Measurements from ENCODE around the gene KIF16B.

The KIF16B gene

GRCh38 chr20:16619953-16620352, 46.7 kb upstream of the KIF16B start:
- POLR2A ChIA-PET: no interaction called here

GRCh38 chr20:16617056-16617455, 43.8 kb upstream of the KIF16B start:
- no peaks in the 10 kb centered on the region for H3K9me3 ChIP-seq (ENCODE audit: control insufficient read depth, insufficient read depth, low read depth, low read length)
- TF ChIP-seq ZNF324 (tag by site-specific recombination; IDR thresholded peaks at IDR 0.05) (no peak), ZNF704 (tag by site-specific recombination; IDR thresholded peaks at IDR 0.05) (no peak), ZNF596 (tag by site-specific recombination; IDR thresholded peaks at IDR 0.05) (no peak), MEIS1 (CRISPR knock-in tag; IDR thresholded peaks at IDR 0.05; ENCODE audit: borderline replicate concordance) (no peak), ZNF394 (tag by site-specific recombination; IDR thresholded peaks at IDR 0.05; ENCODE audit: borderline replicate concordance) (no peak), ZNF221 (tag by site-specific recombination; IDR thresholded peaks at IDR 0.05; ENCODE audit: borderline replicate concordance) (no peak), ZNF157 (tag by site-specific recombination; IDR thresholded peaks at IDR 0.05) (no peak), ATF2 (tag by site-specific recombination; IDR thresholded peaks at IDR 0.05; ENCODE audit: low read depth) (no peak), PBX3 (CRISPR knock-in tag; IDR thresholded peaks at IDR 0.05) (no peak), ZSCAN16 (tag by site-specific recombination; IDR thresholded peaks at IDR 0.05) (no peak), TCF7L2 (IDR thresholded peaks at IDR 0.05; ENCODE audit: borderline replicate concordance, low read depth, low read length) (no peak), ZSCAN30 (tag by site-specific recombination; IDR thresholded peaks at IDR 0.05) (no peak), ZNF488 (tag by site-specific recombination; IDR thresholded peaks at IDR 0.05) (no peak), ZSCAN23 (tag by site-specific recombination; IDR thresholded peaks at IDR 0.05) (no peak), ZFP3 (tag by site-specific recombination; IDR thresholded peaks at IDR 0.05; ENCODE audit: low read depth) (no peak), ZNF600 (tag by site-specific recombination; IDR thresholded peaks at IDR 0.05) (no peak), ZNF645 (tag by site-specific recombination; IDR thresholded peaks at IDR 0.05) (no peak), FEZF1 (tag by site-specific recombination; IDR thresholded peaks at IDR 0.05) (no peak), ZNF513 (tag by site-specific recombination; IDR thresholded peaks at IDR 0.05) (no peak), KLF8 (tag by site-specific recombination; IDR thresholded peaks at IDR 0.05) (no peak)
- POLR2A ChIA-PET: no interaction called here
- H3K27ac ChIP-seq (ENCODE audit: extremely low read depth, low read depth, low read length): no peak overlapping the region
- no peaks in the 10 kb centered on the region for H3K4me1 ChIP-seq (ENCODE audit: control insufficient read depth, insufficient read depth, low read length)
- CTCF ChIA-PET: interaction anchor here (0.6 kb wide), 1 partner anchor 1610 kb away, joined by 3 read pairs; no protein-coding TSS in a partner anchor
- H3K36me3 ChIP-seq (ENCODE audit: control insufficient read depth in 2 of 2, insufficient read depth in 1 of 2, low read length in 2 of 2): no peaks in the 10 kb centered on the region
- no peak overlapping the region for H3K4me3 ChIP-seq (ENCODE audit: low read depth, low read length)

More at GRCh38 chr20:16619953-16620352, 46.7 kb upstream of the KIF16B start:
- H3K27ac ChIP-seq (ENCODE audit: extremely low read depth, low read depth, low read length): no peak overlapping the region
- H3K4me1 ChIP-seq (ENCODE audit: control insufficient read depth, insufficient read depth, low read length): no peaks in the 10 kb centered on the region
- H3K4me3 ChIP-seq (ENCODE audit: low read depth, low read length): no peak overlapping the region
- CTCF ChIA-PET: no interaction called here
- TF ChIP-seq ZBTB7A (tag by site-specific recombination; IDR thresholded peaks at IDR 0.05; ENCODE audit: low read depth) (no peak), ZNF610 (tag by site-specific recombination; IDR thresholded peaks at IDR 0.05; ENCODE audit: borderline replicate concordance) (no peak), ZNF341 (tag by site-specific recombination; IDR thresholded peaks at IDR 0.05; ENCODE audit: low read depth) (no peak), ZNF221 (tag by site-specific recombination; IDR thresholded peaks at IDR 0.05; ENCODE audit: borderline replicate concordance) (no peak)
- no peaks in the 10 kb centered on the region for H3K9me3 ChIP-seq (ENCODE audit: control insufficient read depth, insufficient read depth, low read depth, low read length)
- no peaks in the 10 kb centered on the region for H3K36me3 ChIP-seq (ENCODE audit: control insufficient read depth in 2 of 2, insufficient read depth in 1 of 2, low read length in 2 of 2)

Measured in HEK293 (cell line).